ENCODE data around the gene GID8. TPM values are rescaled to one million over a fixed set of nuclear protein-coding genes. Genes with fewer than 3 reads are reported as not detected.

The GID8 gene
- polyA plus RNA-seq, 2 of the 4 experiments (the other 2 are of a cell fraction), result 19.2 to 24.5 TPM

GRCh38 chr20:62969939-62970306 is 32.0 kb downstream of the GID8 start (continued):
- TF ChIP-seq BCL3 (IDR thresholded peaks at IDR 0.05) (no peak), CBX2 (IDR thresholded peaks at IDR 0.05; ENCODE audit: borderline replicate concordance, low read depth) (no peak), HDAC2 (IDR thresholded peaks at IDR 0.05) (no peak), ESRRA (IDR thresholded peaks at IDR 0.05; ENCODE audit: borderline replicate concordance, low read length) (no peak), FOSL2 (IDR thresholded peaks at IDR 0.05) (no peak), FOSL2 (CRISPR knock-in tag; IDR thresholded peaks at IDR 0.05) (no peak), CHD2 (IDR thresholded peaks at IDR 0.05; ENCODE audit: low read length, partially characterized antibody) (no peak), E2F6 (IDR thresholded peaks at IDR 0.05; ENCODE audit: borderline replicate concordance, low read depth) (no peak)

- Histone ChIP-seq H3K27ac (no peak overlapping the region), H3K4me1 (0 out of 3 replicates have a peak, but pooled peaks cover 3% of the 10 kb centered on the region), H3K4me3 (no peak overlapping the region), H3K9me3 (no peaks in the 10 kb centered on the region), H3K4me2 (no peak overlapping the region)
- 69% methylated on average over 17 of the region's 33 CpGs for WGBS (ENCODE audit: missing lambda C conversion rate)
- ATAC-seq (no peak), DNase-seq (ENCODE audit: low read depth in 1 of 2, low spot score in 1 of 2) (no peak), FAIRE-seq (no peak)
- CTCF ChIA-PET, result interaction anchor here (0.7 to 2.6 kb wide), 12 partner anchors 9 to 209 kb away, joined by 3 to 15 read pairs (median 3); no protein-coding TSS in a partner anchor
- POLR2A ChIA-PET, result no interaction called here
- TF ChIP-seq E2F6 (IDR thresholded peaks at IDR 0.05; ENCODE audit: borderline replicate concordance, low read depth) (no peak), RNF2 (IDR thresholded peaks at IDR 0.05; ENCODE audit: borderline replicate concordance, low read depth) (no peak), HDAC2 (IDR thresholded peaks at IDR 0.05) (no peak), ZSCAN20 (CRISPR knock-in tag; IDR thresholded peaks at IDR 0.05) (no peak), CHD4 (IDR thresholded peaks at IDR 0.05; ENCODE audit: borderline replicate concordance) (no peak), JUNB (IDR thresholded peaks at IDR 0.05) (no peak), CBX8 (IDR thresholded peaks at IDR 0.05) (no peak), HOXB13 (CRISPR knock-in tag; IDR thresholded peaks at IDR 0.05; ENCODE audit: low read depth) (no peak), NPAS2 (CRISPR knock-in tag; IDR thresholded peaks at IDR 0.05; ENCODE audit: borderline replicate concordance) (no peak), RAD21 (conservative IDR thresholded peaks at IDR 0.05 in 1 of 2, IDR thresholded peaks at IDR 0.05 in 1 of 2) (no peak)
Observed at GRCh38 chr20:62970307-62971210, 32.6 kb downstream of the GID8 start.

GRCh38 chr20:62971211-62971949 is 33.4 kb downstream of the GID8 start:
- FAIRE-seq (no peak), DNase-seq (ENCODE audit: low read depth in 1 of 2, low spot score in 1 of 2) (no peak), ATAC-seq (no peak)
- Histone ChIP-seq H3K9me3 (no peaks in the 10 kb centered on the region), H3K4me1 (0 out of 3 replicates have a peak, but pooled peaks cover 3% of the 10 kb centered on the region), H3K4me3 (no peak overlapping the region), H3K4me2 (no peak overlapping the region), H3K27ac (no peak overlapping the region)
- WGBS (ENCODE audit: missing lambda C conversion rate), result 53% methylated on average over 6 of the region's 10 CpGs
- CTCF ChIA-PET, result interaction anchor here (0.7 to 2.6 kb wide), 22 partner anchors 9 to 834 kb away, joined by 3 to 16 read pairs (median 5); no protein-coding TSS in a partner anchor
- TF ChIP-seq CTCF (IDR thresholded peaks at IDR 0.05) (no peak), RNF2 (IDR thresholded peaks at IDR 0.05; ENCODE audit: borderline replicate concordance, low read depth) (no peak)
- POLR2A ChIA-PET, result no interaction called here

Data from A549 (cell line).